NCI-H2196 (cell line): Measurements from ENCODE around the gene PLAC1.

Source experiments
- DNase-seq: peaks from one replicate; lab custom pipeline; 2025; ENCODE audit not compliant: unreplicated experiment; lab: John Stamatoyannopoulos, UW

Gene PLAC1

DNA sequence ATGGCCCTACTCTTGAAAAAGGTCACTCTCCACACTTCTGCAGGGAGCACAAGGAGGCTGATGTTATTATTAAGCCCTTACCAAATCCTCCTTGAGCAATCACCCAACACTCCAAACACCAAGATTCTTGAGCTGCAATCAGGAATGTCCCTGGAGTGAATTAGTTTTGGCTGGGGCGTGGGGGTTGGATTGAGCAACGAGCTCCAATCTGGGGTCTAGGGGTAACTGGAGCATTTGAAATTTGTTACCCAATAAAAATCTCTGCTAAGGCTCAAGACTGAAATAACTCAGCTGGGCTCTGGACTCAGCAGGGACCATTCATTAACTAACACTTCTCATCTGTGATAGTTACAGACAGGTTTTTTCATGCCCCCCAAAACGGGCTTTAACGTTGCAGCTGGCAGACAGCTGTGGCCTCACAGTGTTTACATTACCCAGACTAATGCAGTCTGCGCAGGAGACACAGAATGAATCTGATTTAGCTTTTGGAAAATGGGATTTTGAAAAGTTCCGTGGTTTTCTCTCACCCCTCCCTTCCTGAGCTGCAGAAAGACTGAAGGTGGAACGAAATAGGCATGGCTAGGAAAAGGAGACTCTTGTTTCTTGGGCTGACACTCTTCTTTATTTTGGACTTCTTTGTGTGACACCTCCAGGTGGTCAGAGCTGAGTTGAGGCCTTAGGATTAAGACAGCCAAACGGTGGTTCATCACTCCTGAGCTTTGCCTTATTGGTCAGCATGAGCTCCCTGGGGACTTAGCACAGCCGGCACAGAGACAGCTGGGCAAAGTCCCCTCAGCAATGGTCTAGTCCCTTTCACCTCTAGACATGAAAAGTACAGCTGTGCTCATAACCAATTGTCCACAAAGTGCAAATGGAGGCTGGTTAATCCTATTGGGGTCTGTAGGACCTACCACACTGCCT lies 26.6 kb downstream of the PLAC1 start:
- no peak for DNase-seq

DNA sequence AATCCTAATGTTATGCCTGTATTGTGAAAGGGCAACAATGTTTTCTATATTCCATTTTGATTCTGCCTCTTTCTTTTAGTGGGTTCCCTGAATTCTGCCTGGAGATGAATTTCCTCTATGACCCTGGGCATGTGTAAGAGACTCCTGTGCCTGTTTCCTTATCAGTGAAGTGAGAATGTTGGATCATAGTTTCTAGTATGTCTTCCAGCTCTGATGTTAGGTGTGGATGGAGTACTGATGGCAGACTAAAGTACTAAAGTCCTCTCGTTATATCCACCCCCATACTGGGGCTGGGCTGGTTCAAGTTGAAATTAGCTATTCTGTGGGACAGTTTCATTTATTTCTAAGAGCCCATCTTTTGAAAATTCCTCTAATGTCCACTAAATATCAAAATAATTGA lies 29.6 kb downstream of the PLAC1 start:
- DNase-seq, result no peak

DNA sequence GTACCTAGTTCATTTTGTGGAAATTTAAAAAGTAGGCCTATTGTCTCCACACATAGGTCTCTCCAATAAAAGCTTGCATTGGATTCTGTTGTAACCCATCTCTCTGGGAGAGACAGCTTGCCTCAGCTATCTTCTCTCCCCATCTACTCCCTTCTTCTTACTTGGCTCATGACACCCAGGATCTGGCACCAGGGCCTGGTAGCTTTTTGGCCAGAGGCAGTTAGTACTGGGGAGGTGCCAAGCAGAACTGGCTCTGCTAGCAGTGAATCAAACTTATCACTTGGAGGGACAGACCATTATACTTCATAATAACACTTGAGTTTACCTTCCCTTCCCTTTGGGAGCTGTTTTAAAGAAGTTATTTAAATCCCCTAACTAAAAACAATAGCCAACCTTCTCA lies 31.8 kb downstream of the PLAC1 start:
- DNase-seq, result no peak

DNA sequence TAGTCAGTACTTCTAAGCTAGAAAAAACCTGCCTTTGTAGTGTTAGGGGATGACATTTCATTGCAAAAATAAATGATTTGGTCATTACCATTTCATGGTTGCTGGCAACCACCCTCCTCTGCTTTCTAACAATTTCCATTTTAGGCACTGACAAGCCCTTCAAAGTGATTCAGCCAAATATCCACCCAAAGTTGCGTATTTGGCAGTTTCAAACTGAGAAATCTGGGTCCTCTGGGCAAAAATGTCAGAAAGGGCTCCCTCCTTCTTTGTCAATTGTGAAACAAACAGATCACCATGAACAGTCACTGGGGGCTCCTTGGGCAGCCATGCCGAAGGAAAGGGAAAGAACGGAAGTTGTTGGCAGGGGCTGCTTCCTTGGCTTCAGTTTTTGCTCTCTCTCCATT lies 33.0 kb downstream of the PLAC1 start:
- no peak for DNase-seq

DNA sequence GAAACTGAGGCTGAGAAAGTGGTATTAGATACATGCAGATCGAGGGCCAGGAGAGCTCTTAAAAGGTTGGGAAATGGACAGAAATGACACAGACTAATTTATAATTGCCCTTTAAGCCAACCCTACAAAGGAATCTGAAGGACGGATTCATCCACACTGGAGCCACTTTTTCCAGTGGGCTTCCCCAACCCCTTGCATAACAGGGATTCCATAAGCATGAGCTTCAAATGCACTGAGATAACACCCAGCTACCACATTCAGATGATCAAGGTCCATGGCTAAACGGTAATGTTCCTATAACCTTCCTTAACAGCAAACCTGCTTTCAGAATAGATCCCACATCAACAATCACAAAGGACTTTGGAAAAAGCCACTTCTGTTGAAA lies 34.2 kb downstream of the PLAC1 start:
- DNase-seq, result no peak

DNA sequence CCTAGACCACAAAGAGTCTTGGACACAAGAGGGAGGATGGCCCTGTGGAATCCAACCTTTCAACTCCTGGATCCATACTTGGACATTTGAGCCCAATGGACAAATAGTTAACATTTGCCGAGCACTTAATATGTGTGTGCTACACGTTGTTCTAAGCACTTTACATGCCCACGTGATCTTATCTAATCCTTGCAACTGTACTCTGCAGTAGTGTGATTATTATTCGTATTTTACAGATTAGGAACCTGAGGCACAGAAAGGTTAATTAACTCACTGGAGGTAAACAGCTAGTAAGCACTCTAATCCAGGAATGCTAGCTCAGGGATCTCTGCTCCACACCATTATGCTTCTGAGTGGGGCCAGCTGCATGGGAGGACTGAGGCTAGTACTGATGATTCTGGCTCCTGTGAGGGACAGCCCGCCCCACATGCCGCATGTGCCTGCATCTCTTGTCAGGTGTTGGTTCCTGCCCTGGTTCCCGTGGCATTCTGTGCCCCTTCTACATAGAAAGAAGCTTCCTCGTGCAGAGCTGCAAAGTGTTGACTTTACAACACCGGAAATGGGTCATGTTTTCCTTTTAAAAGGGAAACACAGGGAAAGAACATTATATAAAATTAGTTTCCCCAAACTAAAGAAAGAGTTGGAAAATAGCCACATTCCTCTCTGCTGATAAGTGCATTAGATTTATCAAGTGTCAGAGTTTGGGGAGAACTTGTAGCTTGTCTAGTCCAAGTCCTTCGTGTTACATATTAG lies 34.8 kb downstream of the PLAC1 start:
- no peak for DNase-seq

DNA sequence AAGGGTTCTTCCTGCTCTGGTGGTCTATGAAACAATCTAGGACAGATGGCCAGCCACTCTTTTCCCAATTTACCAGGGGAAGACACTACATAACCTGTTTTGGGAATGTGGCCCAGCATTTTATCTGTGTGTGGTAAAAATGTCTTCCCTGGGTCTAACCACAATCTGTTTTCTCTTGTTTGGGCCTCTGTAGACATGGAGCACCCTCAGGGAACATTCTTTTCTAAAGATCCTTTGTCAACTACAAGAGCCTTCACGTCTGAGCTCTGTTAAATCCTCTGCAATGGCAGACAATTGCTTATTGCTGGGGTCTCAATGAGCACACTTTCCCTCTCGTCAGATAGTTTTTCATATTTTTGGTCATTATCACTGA lies 35.5 kb downstream of the PLAC1 start:
- no peak for DNase-seq

DNA sequence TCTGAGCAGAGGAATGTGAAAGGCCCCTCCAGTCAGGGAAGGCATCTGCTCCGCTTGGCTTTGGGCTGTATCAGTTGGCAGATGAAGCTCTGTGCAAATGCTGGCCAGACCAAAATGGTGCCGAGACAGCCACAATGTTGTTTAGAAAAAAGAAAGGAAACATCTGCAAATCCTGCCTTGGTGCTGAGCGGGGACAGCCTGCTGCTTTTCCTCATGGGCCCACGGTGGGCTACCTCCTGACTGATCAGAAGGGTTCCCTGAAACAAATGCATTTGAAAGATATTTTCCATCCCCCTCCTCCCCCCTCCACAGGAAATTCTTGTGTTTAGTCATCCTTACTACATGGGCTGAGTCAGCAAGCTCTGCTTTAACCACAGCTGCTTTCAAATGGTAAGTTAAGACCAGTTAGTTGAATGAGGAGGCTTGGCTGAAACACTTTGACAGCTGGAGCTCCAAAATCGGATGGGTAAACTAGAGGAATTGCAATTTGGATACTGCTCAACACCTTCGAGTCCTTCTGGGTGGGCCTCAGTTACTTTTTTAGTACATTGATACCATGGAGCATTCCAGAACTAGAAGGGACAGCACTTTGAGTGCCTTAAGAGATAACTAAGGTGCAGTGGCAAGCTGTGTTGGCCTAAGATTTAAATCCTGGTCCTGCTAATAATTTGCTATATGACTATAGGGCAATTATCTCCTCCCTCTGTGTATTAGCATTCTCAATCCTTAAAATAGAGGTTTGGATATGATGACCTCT lies 36.0 kb downstream of the PLAC1 start:
- DNase-seq, result no peak

DNA sequence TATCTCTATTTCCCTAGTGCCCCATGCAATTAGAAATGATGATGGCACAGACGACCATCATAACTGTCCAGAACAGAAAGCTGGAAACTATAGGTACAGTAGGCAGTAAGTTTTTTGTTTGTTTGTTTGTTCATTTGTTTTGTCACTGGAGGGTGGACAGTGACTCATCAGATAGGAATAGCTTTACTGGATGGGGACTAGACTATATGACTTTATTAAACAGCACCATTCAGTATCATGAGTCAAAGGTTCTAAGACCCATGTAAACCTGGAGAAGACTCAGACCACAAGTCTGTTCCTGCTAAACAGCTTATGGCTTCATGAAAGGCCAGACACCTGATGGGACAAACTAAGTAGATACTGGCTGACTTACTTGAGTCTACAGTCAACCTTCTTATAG lies 38.4 kb downstream of the PLAC1 start:
- DNase-seq, result no peak

DNA sequence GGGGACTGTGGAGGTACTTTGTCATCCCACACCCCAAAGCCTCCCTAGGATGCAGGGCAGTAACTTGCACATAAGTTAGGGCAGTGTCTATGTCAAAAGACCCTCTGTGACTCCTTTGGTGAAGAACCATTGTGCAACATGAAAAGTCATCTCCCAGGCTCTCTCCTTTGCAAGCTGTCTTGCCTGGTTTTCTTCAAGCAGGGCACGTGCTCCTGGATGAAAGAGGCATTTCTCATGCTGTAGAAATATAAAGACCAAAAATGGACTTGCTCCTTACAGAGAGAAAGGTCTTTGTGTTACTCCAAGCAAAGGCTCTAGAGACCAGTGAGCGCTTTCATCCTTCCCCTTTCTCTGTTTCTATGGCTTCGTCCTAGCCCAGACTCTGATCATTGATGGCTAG lies 44.9 kb downstream of the PLAC1 start:
- DNase-seq, result no peak

DNA sequence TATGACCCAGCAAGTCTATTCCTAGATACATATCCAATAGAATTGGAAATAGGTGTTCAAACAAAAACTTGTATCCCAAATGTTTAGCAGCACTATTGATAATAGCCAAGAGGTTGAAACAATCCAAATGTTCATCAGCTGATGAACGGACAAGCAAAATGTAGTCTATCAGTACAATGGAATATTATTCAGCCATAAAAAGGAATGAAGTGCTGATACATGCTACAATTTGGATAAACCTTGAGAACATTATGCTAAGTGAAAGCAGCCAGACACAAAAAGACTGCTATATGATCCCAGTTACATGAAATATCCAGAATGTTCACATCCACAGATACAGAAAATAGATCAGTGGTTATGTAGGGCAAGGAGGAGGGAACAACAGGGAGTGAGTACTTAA lies 50.1 kb downstream of the PLAC1 start:
- no peak for DNase-seq

DNA sequence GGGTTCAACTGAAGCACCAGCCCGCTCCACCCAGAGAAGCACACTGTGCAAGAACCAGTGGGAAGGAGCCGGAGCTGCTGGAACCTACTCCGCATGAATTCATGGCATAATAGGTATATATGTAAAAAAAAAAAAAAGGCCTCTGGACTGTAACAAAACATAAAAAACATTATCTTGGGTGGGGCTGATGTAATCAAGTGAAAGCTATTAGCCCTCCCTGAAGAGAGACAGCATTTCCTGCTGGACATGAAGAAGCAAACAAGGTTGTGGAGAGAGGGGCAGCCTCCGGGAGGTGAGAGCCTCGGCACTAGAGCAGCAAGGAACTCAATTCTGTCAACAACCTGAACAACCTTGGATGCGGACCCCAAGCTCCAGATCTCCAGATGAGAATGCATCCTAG lies 50.7 kb downstream of the PLAC1 start:
- DNase-seq, result no peak

DNA sequence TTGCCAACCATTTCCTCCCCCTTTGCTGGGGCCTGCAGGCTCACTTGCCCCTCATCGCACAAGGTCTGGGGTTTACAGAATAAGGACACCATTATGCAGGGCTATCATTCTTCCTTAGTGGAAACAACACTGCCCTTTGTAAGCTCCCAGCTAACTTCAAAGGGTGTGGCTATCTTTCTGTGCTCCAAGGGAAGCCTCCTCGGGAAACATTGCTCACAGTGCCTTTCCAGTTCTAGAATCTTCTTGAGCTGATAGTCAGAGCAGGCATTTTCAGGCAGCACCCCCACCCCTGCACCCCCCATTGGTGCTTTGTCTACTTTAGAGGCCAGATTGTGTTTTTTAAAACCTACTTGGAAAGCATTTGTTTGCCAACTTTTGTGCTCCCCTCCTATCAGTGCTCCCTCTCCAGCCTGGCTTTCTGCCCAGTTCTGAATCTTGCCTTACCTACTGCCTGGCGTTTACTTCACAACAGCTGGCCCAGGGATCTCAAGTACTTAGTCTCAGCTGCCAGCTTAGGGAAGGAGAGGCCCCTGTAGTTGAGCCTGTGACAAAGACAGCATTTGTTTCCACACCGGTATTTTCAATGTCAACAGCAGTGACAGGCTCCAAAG lies 53.5 kb downstream of the PLAC1 start:
- DNase-seq, result peak; percentile 58

DNA sequence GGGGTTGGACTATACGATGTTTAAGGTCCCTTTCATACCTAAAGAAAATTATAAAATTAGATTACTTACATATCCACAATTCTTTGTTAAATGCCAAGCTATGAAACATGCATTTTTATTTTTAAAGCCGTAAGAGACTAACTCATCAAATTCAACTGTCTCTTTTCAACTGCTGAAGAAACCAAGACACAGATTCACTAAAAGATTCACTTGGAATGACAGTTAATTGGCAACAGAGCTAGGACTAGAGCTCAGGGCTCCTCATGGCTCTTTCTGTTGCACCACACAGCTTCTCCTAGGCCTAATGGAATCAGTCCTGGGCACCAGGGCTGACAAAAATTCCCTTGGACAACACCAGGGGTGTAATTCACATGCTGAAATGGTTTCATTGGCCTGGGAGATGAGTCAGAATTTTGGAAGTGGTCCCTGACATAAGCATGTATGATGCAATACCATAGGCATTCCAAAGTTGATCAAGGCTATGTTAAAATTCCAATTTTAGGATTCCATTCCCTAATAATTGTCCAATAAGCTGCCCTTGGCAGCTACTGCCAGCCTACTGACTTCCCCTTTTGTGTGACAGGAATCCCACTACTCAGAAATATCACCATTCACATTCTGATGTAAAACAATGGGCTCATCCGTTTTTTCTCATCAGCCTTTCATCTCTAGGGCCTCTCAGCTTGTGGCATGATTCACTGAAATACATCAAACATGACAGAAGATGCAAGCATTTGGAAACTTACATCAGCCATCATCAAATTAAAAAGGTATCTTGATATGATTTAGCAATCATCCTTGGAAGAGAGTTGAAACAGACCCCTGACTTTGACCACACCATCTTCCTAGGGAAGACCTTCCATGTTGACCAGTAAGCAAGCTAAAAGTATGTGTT lies 54.2 kb downstream of the PLAC1 start:
- no peak for DNase-seq

DNA sequence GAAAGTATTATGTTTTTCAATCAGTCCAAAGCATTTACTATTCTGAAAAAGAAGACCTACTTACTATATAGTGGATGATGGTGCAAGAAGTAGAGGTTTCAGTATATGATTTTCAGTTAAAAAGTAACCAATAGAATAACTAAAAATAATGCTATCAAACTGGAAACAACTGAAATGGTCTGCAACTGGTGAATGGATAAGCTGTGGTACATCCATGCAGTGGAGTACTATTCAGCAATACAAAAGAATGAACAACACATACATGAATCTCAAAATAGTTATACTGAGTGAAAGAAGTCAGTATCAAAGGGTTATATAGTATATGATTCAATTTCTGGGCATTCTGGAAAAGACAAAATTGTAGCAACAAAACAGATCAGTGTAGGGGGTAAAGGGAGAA lies 55.9 kb downstream of the PLAC1 start:
- no peak for DNase-seq

DNA sequence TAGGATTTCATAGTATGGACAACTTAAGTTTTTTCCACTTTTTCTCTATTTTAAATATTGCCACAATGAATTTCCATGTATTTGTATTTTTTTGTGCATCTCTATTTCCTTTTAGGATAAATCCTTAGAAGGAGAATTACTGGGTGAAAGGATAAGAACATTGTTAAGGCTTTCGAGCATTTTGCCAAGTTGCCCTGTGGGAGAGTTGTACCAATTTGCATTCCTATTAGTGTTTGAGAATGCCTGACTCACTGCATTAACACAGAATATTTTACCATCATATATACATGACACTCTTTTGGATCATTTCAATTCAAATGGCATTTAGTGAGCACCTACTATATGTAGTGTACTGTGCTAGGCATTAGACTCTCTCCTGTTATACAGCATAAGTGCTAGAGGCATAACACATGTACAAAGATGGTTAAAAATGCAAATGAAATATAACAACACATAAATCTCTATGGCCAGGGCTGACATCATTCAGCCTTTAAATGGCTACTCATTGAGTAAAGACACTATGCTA lies 57.0 kb downstream of the PLAC1 start:
- no peak for DNase-seq

DNA sequence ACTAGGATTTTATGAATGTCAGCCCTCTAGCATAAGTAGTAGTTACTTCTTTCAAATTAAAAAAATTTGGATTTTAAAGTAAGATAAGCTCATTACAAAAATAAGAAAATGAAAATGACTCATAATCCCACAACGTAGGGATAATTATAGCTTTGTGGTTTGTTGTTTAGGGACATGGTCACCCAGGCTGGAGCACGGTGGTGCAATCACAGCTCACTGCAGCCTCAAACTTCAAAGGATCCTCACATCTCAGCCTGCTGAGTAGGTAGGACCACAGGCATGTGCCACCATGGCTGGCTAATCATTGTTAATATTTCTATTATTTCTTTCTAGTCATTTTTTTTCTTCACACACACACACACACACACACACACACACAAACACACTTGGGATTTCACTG lies 57.6 kb downstream of the PLAC1 start:
- no peak for DNase-seq

DNA sequence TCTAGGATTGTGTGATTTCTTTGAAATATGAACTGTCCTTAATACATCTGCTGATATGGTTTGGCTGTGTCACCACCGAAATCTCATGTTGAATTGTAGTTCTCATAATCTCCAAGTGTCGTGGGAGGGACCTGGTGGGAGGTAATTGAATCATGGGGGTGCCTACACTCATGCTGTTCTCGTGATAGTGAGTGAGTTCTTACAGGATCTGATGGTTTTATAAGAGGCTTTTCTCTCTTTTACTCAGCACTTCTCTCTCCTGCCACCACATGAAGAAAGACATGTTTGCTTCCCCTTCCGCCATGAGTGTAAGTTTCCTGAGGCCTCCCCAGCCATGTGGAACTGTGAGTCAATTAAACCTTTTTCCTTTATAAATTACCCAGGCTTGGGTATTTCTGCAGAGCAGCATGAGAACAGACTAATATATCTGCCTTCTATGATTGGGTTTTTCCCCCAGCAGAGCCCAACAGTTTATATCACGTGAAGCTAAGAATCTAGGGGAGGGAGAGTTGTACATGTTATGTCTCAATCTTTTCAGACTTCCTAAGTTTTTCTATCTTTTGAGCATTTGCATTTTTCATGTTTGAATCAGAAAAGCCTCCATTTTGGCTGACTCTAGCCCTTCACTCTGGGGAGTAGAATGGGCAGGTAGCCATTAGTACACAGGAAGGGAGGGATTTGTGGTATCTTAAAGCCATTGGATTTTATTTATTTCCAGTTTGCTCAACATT lies 58.9 kb downstream of the PLAC1 start:
- DNase-seq, result no peak

DNA sequence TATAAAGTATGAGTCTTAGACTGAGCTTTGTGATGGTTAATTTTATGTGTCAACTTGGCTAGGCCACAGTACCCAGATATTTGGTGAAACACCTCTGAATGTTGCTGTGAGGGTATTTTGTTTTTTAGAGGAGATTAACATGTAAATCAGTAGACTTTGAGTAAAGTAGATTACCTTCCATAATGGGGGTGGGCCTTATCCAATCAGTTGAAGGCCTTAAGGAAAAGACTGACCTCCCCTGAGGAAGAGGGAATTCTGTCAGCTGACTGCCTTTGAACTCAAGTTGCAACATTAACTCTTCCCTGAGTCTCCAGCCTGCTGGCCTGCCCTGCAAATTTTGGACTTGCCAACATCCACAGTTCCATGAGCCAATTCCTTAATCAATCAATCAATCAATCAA lies 66.0 kb downstream of the PLAC1 start:
- DNase-seq, result no peak
